Neural progenitor cell (in vitro differentiated cells): ENCODE results near the gene FBLIM1.

Experiments
- EZH2 ChIP-seq: fragments of 200-600 bp; sonication (generic); IDR thresholded peaks from 2 replicates; pipeline ENCODE4 v1.6.1; 2017; ENCODE audit warnings: antibody characterized with exemption, mild to moderate bottlenecking, moderate library complexity
- TF ChIP-seq, protein P1 (sequence below): fragments of 200-600 bp; sonication (generic); IDR thresholded peaks from 2 replicates; pipeline ENCODE4 v1.5.1; 2017; ENCODE audit warnings: antibody characterized with exemption, mild to moderate bottlenecking

DNA sequence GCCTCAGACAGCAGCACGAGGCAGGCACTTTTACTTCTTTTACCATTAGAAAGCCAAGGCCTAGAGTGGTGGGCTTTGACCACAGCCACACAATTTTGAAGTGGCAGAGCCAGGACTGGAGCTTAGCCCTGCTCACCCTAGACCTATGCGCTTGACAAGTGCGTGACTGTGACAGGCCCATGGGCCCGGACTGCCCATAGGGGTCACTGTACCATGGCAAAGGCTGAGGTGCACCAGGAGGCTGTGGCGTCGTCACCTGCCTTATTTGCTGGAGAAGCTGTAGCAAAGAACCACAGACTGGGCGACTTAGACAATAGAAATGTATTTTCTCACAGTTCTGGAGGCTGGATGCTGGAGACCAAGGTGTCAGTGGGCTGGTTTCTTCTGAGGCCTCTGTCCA is 18.9 kb upstream of the FBLIM1 start:
- TF ChIP-seq, protein P1, sequence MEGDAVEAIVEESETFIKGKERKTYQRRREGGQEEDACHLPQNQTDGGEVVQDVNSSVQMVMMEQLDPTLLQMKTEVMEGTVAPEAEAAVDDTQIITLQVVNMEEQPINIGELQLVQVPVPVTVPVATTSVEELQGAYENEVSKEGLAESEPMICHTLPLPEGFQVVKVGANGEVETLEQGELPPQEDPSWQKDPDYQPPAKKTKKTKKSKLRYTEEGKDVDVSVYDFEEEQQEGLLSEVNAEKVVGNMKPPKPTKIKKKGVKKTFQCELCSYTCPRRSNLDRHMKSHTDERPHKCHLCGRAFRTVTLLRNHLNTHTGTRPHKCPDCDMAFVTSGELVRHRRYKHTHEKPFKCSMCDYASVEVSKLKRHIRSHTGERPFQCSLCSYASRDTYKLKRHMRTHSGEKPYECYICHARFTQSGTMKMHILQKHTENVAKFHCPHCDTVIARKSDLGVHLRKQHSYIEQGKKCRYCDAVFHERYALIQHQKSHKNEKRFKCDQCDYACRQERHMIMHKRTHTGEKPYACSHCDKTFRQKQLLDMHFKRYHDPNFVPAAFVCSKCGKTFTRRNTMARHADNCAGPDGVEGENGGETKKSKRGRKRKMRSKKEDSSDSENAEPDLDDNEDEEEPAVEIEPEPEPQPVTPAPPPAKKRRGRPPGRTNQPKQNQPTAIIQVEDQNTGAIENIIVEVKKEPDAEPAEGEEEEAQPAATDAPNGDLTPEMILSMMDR, result peak; percentile 27
- no peak for TF ChIP-seq EZH2
